H1 (cell line): ENCODE results near the gene ASCC3. TPM values are rescaled to one million over a fixed set of nuclear protein-coding genes. Genes with fewer than 3 reads are reported as not detected.

ENCODE experiments used
- CHD7 ChIP-seq: fragments of 300-600 bp; sonication (generic); IDR thresholded peaks from 2 replicates; pipeline ENCODE4 v1.7.1; 2012; ENCODE audit warnings: low read length, moderate library complexity, mild to moderate bottlenecking, inconsistent platforms; ENCODE audit not compliant: insufficient replicate concordance
- polyA plus RNA-seq, 7 experiments: library from polyadenylated mRNA; depleted of rRNA in 3 of 7; stranded (reverse) in 5 of 7; unstranded in 2 of 7; fragments of >200 nt in 5 of 7; fragments of 200-250 nt in 2 of 7; gene quantifications; 1 replicate in 5 of 7; 2 replicates in 1 of 7; 4 replicates in 1 of 7; pipeline versions ENCODE4 v1.2.1 to v1.2.3, GENCODE V29; 2011 to 2013; ENCODE audit warnings: missing spikeins in 2 of 7, mixed read lengths in 2 of 7
- total RNA-seq: library from RNA; stranded (reverse); fragmentation: NEBNext Ultra II Directional; extraction: Animal tissue kit (Norgen Biotek cat#: 25700); gene quantifications from 2 replicates; pipeline ENCODE4 v1.2.1, GENCODE V29; 2021

Gene ASCC3
- total and polyA plus RNA-seq, 2 of the 8 experiments (the other 6 are each of a cell fraction or from before 2014, with no cell fraction given): 37.5 to 77.8 TPM

GRCh38 chr6:100592929-100593328 is 288.2 kb downstream of the ASCC3 start (continued):
- no peak for TF ChIP-seq CHD7
